ENCODE measurements around the gene GARIN6. TPM values are rescaled to one million over a fixed set of nuclear protein-coding genes. Genes with fewer than 3 reads are reported as not detected.

The GARIN6 gene
- total RNA-seq, 1 experiment from 2014 or later: not detected

GRCh38 chr12:99619389-99620158 lies 28.0 kb upstream of the GARIN6 start:
- TF ChIP-seq ATF1 (CRISPR knock-in tag; IDR thresholded peaks at IDR 0.05) (no peak), CTCF (IDR thresholded peaks at IDR 0.05) (peak; percentile 72), FOXK1 (CRISPR knock-in tag; IDR thresholded peaks at IDR 0.05) (0 out of 2 replicates have a peak, but pooled peaks have one; percentile 28)
- POLR2A ChIA-PET: no interaction called here
- CTCF ChIA-PET: interaction anchor here (0.6 to 2.2 kb wide), 21 partner anchors 8 to 576 kb away, joined by 3 to 35 read pairs (median 3); no protein-coding TSS in a partner anchor
- Mint-ChIP-seq H3K27me3 (ENCODE audit: low read depth) (no peaks in the 10 kb centered on the region), H3K36me3 (0 out of 2 replicates have a peak, but pooled peaks cover 2% of the 10 kb centered on the region), H3K9me3 (peaks cover 17% of the 10 kb centered on the region), H3K27ac (no peak overlapping the region), H3K4me1 (peaks cover 13% of the 10 kb centered on the region), H3K4me3 (no peak overlapping the region)
- peak; percentile 49 for DNase-seq (ENCODE audit: low spot score)
- ATAC-seq: peak; percentile 100

- Mint-ChIP-seq H3K9me3 (peaks cover 17% of the 10 kb centered on the region), H3K4me1 (peaks cover 8% of the 10 kb centered on the region)
- CTCF ChIA-PET: interaction anchor here (0.6 to 2.2 kb wide), 18 partner anchors 9 to 577 kb away, joined by 3 to 35 read pairs (median 4); no protein-coding TSS in a partner anchor
- TF ChIP-seq ARID4B (CRISPR knock-in tag; IDR thresholded peaks at IDR 0.05; ENCODE audit: borderline replicate concordance): no peak
- TF ChIP-seq AR (CRISPR knock-in tag; IDR thresholded peaks at IDR 0.05): no peak
- no peak for TF ChIP-seq AFF4 (CRISPR knock-in tag; IDR thresholded peaks at IDR 0.05; ENCODE audit: borderline replicate concordance)
- TF ChIP-seq CBFB (CRISPR knock-in tag; IDR thresholded peaks at IDR 0.05; ENCODE audit: low read depth): no peak
- no peak for TF ChIP-seq ZNF232 (CRISPR knock-in tag; IDR thresholded peaks at IDR 0.05)
- no peak for TF ChIP-seq ZSCAN18 (CRISPR knock-in tag; IDR thresholded peaks at IDR 0.05)
- no peak for TF ChIP-seq ZNF138 (CRISPR knock-in tag; conservative IDR thresholded peaks at IDR 0.05)
- no peak for TF ChIP-seq KAT7 (CRISPR knock-in tag; IDR thresholded peaks at IDR 0.05; ENCODE audit: borderline replicate concordance)
- no peak for TF ChIP-seq ZNF317 (CRISPR knock-in tag; IDR thresholded peaks at IDR 0.05; ENCODE audit: borderline replicate concordance, low read depth)
- TF ChIP-seq ZNF512 (CRISPR knock-in tag; IDR thresholded peaks at IDR 0.05; ENCODE audit: borderline replicate concordance): no peak
- no peak for TF ChIP-seq IRF1 (CRISPR knock-in tag; IDR thresholded peaks at IDR 0.05)
- no peak for TF ChIP-seq IRF2 (CRISPR knock-in tag; IDR thresholded peaks at IDR 0.05; ENCODE audit: borderline replicate concordance, low read depth)
- TF ChIP-seq SOX15 (CRISPR knock-in tag; IDR thresholded peaks at IDR 0.05): no peak
Observed at GRCh38 chr12:99620159-99620479, 27.4 kb upstream of the GARIN6 start.

More at GRCh38 chr12:99620159-99620479, 27.4 kb upstream of the GARIN6 start:
- DNase-seq (ENCODE audit: low spot score) (no peak), ATAC-seq (no peak)
- Mint-ChIP-seq H3K36me3 (0 out of 2 replicates have a peak, but pooled peaks cover 2% of the 10 kb centered on the region), H3K4me3 (no peak overlapping the region), H3K27me3 (ENCODE audit: low read depth) (no peaks in the 10 kb centered on the region), H3K27ac (no peak overlapping the region)
- POLR2A ChIA-PET: no interaction called here
